ENCODE results near the gene TP53I3.
"Not testable (repeated sequence)": the region's sequence is repeated elsewhere in the genome, so short reads cannot be mapped to it uniquely, and the experiment has no call there.

The TP53I3 gene

GRCh38 chr2:24054366-24055010 is 30.1 kb downstream of the TP53I3 start:
- DNase-seq (ENCODE audit: low read depth in 2 of 2), result no peak

GRCh38 chr2:24052951-24053350 is 31.7 kb downstream of the TP53I3 start:
- DNase-seq (ENCODE audit: low read depth in 2 of 2), result no peak

- DNase-seq (ENCODE audit: low read depth in 2 of 2), result no peak
Observed at GRCh38 chr2:24051833-24052232, 32.8 kb downstream of the TP53I3 start.

- no peak for DNase-seq (ENCODE audit: low read depth in 2 of 2)
Observed at GRCh38 chr2:24050041-24050979, 34.3 kb downstream of the TP53I3 start.

GRCh38 chr2:24049485-24050021 is 35.1 kb downstream of the TP53I3 start, which contains the start of gene FKBP1B:
TSS of gene FKBP1B (plus strand) at chr2:24049741. CDS start at chr2:24049850, 109 bp downstream.
- DNase-seq (ENCODE audit: low read depth in 2 of 2), result peak; percentile 39 to 47

GRCh38 chr2:24048769-24049484 is 35.7 kb downstream of the TP53I3 start:
- no peak for DNase-seq (ENCODE audit: low read depth in 2 of 2)

- no peak for DNase-seq (ENCODE audit: low read depth in 2 of 2)
Observed at GRCh38 chr2:24047703-24048033, 37.0 kb downstream of the TP53I3 start.

- DNase-seq (ENCODE audit: low read depth in 2 of 2), result peak; percentile 82 to 91
Observed at GRCh38 chr2:24046930-24047702, 37.5 kb downstream of the TP53I3 start, which contains the start of gene WDCP. TSS of gene WDCP (minus strand) at chr2:24047391. CDS start at chr2:24039494, 7,897 bp downstream.

- no peak for DNase-seq (ENCODE audit: low read depth in 2 of 2)
Observed at GRCh38 chr2:24046599-24046929, 38.1 kb downstream of the TP53I3 start.

- DNase-seq (ENCODE audit: low read depth in 2 of 2), result no peak
Observed at GRCh38 chr2:24045511-24046508, 38.8 kb downstream of the TP53I3 start.

GRCh38 chr2:24043133-24043532 is 41.5 kb downstream of the TP53I3 start:
- DNase-seq (ENCODE audit: low read depth in 2 of 2), result not testable (repeated sequence)

GRCh38 chr2:24040511-24040910 is 44.1 kb downstream of the TP53I3 start:
- no peak for DNase-seq (ENCODE audit: low read depth in 2 of 2)

- no peak for DNase-seq (ENCODE audit: low read depth in 2 of 2)
Observed at GRCh38 chr2:24038786-24039499, 45.7 kb downstream of the TP53I3 start.
